ENCODE measurements around the gene GLIS1. TPM values are rescaled to one million over a fixed set of nuclear protein-coding genes. Genes with fewer than 3 reads are reported as not detected.

Gene GLIS1
- total and polyA plus RNA-seq, 10 of the 15 experiments (the other 5 are each of a cell fraction or from before 2014, with no cell fraction given) = not detected

GRCh38 chr1:53643041-53643880 lies 95.7 kb downstream of the GLIS1 start:
- DNase-seq (ENCODE audit: low read depth, low spot score) (no peak), FAIRE-seq (no peak), ATAC-seq (no peak)
- BruUV-seq (replicated peaks) = no TSS peak
- ChIA-PET CTCF (no interaction called here), POLR2A (no interaction called here), SMC1A (ENCODE audit: uncharacterized antibody, unreplicated experiment) (interaction anchor here (0.6 kb wide), 1 partner anchor 111 kb away, joined by 4 read pairs; no protein-coding TSS in a partner anchor), RAD21 (ENCODE audit: unreplicated experiment) (no interaction called here)
- Histone ChIP-seq H3K79me2 (ENCODE audit: control insufficient read depth, insufficient read depth, low read length) (no peaks in the 10 kb centered on the region), H3K4me3 (no peak overlapping the region), H3K9me3 (replicated peaks; ENCODE audit: control insufficient read depth, insufficient read depth, low read length) (no peaks in the 10 kb centered on the region), H3K36me3 (ENCODE audit: control insufficient read depth in 2 of 2, insufficient read depth in 2 of 2, low read length in 1 of 2) (no peaks in the 10 kb centered on the region), H3K9ac (ENCODE audit: control insufficient read depth, insufficient read depth, low read length) (no peak overlapping the region), H3K27me3 (replicated peaks in 1 of 2; ENCODE audit: control insufficient read depth in 2 of 2, insufficient read depth in 2 of 2, low read length in 1 of 2) (peaks cover 0 to 3% of the 10 kb centered on the region in 2 experiments; a peak in 1 of 4 replicates), H3K4me1 (ENCODE audit: control insufficient read depth, insufficient read depth, low read length) (no peaks in the 10 kb centered on the region), H3K4me2 (ENCODE audit: control insufficient read depth, insufficient read depth) (no peak overlapping the region), H3K27ac (ENCODE audit: control insufficient read depth, insufficient read depth) (no peak overlapping the region), H4K20me1 (ENCODE audit: control insufficient read depth, insufficient read depth) (no peaks in the 10 kb centered on the region), H2AFZ (ENCODE audit: control insufficient read depth, low read depth, low read length) (no peak overlapping the region)
- WGBS (ENCODE audit: insufficient coverage, insufficient replicate concordance, low lambda C conversion rate, missing lambda C conversion rate) = 37% methylated on average over 17 of the region's 17 CpGs
- intact Hi-C loops (cut with micrococcal nuclease; ENCODE audit: unreplicated experiment) (no loop called here), in situ Hi-C loops (cut with MboI) (no loop called here)
- TF ChIP-seq STAT1 (conservative IDR thresholded peaks at IDR 0.05) (no peak), BHLHE40 (IDR thresholded peaks at IDR 0.05; ENCODE audit: borderline replicate concordance in 1 of 2, low read depth in 2 of 2, low read length in 1 of 2) (no peak), LARP7 (IDR thresholded peaks at IDR 0.05) (no peak), ZNF274 (IDR thresholded peaks at IDR 0.05; ENCODE audit: insufficient read depth, insufficient read length) (no peak), BMI1 (IDR thresholded peaks at IDR 0.05; ENCODE audit: borderline replicate concordance) (no peak), SMC3 (IDR thresholded peaks at IDR 0.05; ENCODE audit: borderline replicate concordance, low read length) (no peak), KAT2A (conservative IDR thresholded peaks at IDR 0.05; ENCODE audit: control insufficient read depth, low read depth, low read length) (no peak), FOS (IDR thresholded peaks at IDR 0.05; ENCODE audit: borderline replicate concordance, extremely low read depth, insufficient read length) (no peak), HCFC1 (IDR thresholded peaks at IDR 0.05; ENCODE audit: low read length) (no peak)

Measured in GM12878 (cell line).